Activated naive CD8-positive, alpha-beta T cell (primary cell): ENCODE results near the gene GOLT1A.

Source experiments
- H3K27ac Mint-ChIP-seq: one replicate; pipeline ENCODE4 v1.8.0; 2021; ENCODE audit warnings: mixed read lengths
- H3K27me3 Mint-ChIP-seq: one replicate; pipeline ENCODE4 v1.8.0; 2021; ENCODE audit warnings: mixed read lengths
- H3K36me3 Mint-ChIP-seq: one replicate; pipeline ENCODE4 v1.8.0; 2021; ENCODE audit warnings: mixed read lengths
- H3K4me1 Mint-ChIP-seq: one replicate; pipeline ENCODE4 v1.8.0; 2021; ENCODE audit warnings: low read depth, mixed read lengths
- H3K4me3 Mint-ChIP-seq: one replicate; pipeline ENCODE4 v1.8.0; 2021; ENCODE audit warnings: mild to moderate bottlenecking, mixed read lengths
- H3K9me3 Mint-ChIP-seq: one replicate; pipeline ENCODE4 v1.8.0; 2021; ENCODE audit warnings: low read depth, mixed read lengths

Gene GOLT1A

GRCh38 chr1:204196068-204196795, 17.6 kb downstream of the GOLT1A start, which contains the start of gene KISS1:
Gene KISS1, minus strand, starts transcription at chr1:204196491. Its CDS starts 3,615 bp downstream, at chr1:204192876.
- peaks cover 12% of the 10 kb centered on the region for H3K4me1 Mint-ChIP-seq
- H3K9me3 Mint-ChIP-seq = no peaks in the 10 kb centered on the region
- H3K27ac Mint-ChIP-seq = no peak within 1 kb of the TSS
- peaks cover 5% of the 10 kb centered on the region for H3K27me3 Mint-ChIP-seq
- H3K36me3 Mint-ChIP-seq = no peaks in the 10 kb centered on the region
- no peak within 1 kb of the TSS for H3K4me3 Mint-ChIP-seq

- Mint-ChIP-seq H3K36me3 (no peaks in the 10 kb centered on the region), H3K27me3 (peaks cover 11% of the 10 kb centered on the region), H3K4me3 (no peak overlapping the region), H3K4me1 (peaks cover 21% of the 10 kb centered on the region), H3K27ac (no peak overlapping the region), H3K9me3 (no peaks in the 10 kb centered on the region)
These were observed 19.0 kb downstream of the GOLT1A start for GRCh38 chr1:204194771-204195170.

- peaks cover 26% of the 10 kb centered on the region for H3K4me1 Mint-ChIP-seq
- H3K9me3 Mint-ChIP-seq = no peaks in the 10 kb centered on the region
- H3K4me3 Mint-ChIP-seq = no peak overlapping the region
- H3K36me3 Mint-ChIP-seq = no peaks in the 10 kb centered on the region
- H3K27me3 Mint-ChIP-seq = peaks cover 14% of the 10 kb centered on the region
- H3K27ac Mint-ChIP-seq = no peak overlapping the region
These were observed 19.7 kb downstream of the GOLT1A start for GRCh38 chr1:204194080-204194479.

- Mint-ChIP-seq H3K27ac (no peak overlapping the region), H3K9me3 (no peaks in the 10 kb centered on the region), H3K36me3 (no peaks in the 10 kb centered on the region), H3K4me1 (peaks cover 30% of the 10 kb centered on the region), H3K27me3 (peaks cover 19% of the 10 kb centered on the region), H3K4me3 (no peak overlapping the region)
These were observed 21.0 kb downstream of the GOLT1A start for GRCh38 chr1:204192589-204193352.

- H3K4me3 Mint-ChIP-seq = no peak overlapping the region
- H3K27me3 Mint-ChIP-seq = peaks cover 26% of the 10 kb centered on the region
- peaks cover 30% of the 10 kb centered on the region for H3K4me1 Mint-ChIP-seq
- no peaks in the 10 kb centered on the region for H3K9me3 Mint-ChIP-seq
- no peak overlapping the region for H3K27ac Mint-ChIP-seq
- no peaks in the 10 kb centered on the region for H3K36me3 Mint-ChIP-seq
These were observed 21.7 kb downstream of the GOLT1A start for GRCh38 chr1:204192046-204192445.

GRCh38 chr1:204191456-204191855, 22.3 kb downstream of the GOLT1A start:
- no peak overlapping the region for H3K27ac Mint-ChIP-seq
- H3K27me3 Mint-ChIP-seq = peaks cover 31% of the 10 kb centered on the region
- peak overlapping the region; percentile 27 for H3K4me3 Mint-ChIP-seq
- no peaks in the 10 kb centered on the region for H3K36me3 Mint-ChIP-seq
- no peaks in the 10 kb centered on the region for H3K9me3 Mint-ChIP-seq
- peaks cover 30% of the 10 kb centered on the region for H3K4me1 Mint-ChIP-seq

- Mint-ChIP-seq H3K27me3 (peaks cover 31% of the 10 kb centered on the region), H3K4me3 (peak overlapping the region; percentile 52), H3K9me3 (no peaks in the 10 kb centered on the region), H3K36me3 (no peaks in the 10 kb centered on the region), H3K4me1 (peaks cover 30% of the 10 kb centered on the region), H3K27ac (no peak overlapping the region)
These were observed 23.3 kb downstream of the GOLT1A start for GRCh38 chr1:204190212-204191211.

- Mint-ChIP-seq H3K9me3 (no peaks in the 10 kb centered on the region), H3K27ac (no peak overlapping the region), H3K4me3 (no peak overlapping the region), H3K36me3 (no peaks in the 10 kb centered on the region), H3K4me1 (peaks cover 20% of the 10 kb centered on the region), H3K27me3 (peaks cover 31% of the 10 kb centered on the region)
These were observed 24.7 kb downstream of the GOLT1A start for GRCh38 chr1:204188959-204189639.

GRCh38 chr1:204186597-204186996, 27.2 kb downstream of the GOLT1A start:
- H3K4me3 Mint-ChIP-seq = no peak overlapping the region
- peaks cover 28% of the 10 kb centered on the region for H3K27me3 Mint-ChIP-seq
- H3K4me1 Mint-ChIP-seq = peaks cover 18% of the 10 kb centered on the region
- no peaks in the 10 kb centered on the region for H3K36me3 Mint-ChIP-seq
- H3K27ac Mint-ChIP-seq = no peak overlapping the region
- no peaks in the 10 kb centered on the region for H3K9me3 Mint-ChIP-seq

- Mint-ChIP-seq H3K9me3 (no peaks in the 10 kb centered on the region), H3K4me1 (no peaks in the 10 kb centered on the region), H3K36me3 (no peaks in the 10 kb centered on the region), H3K4me3 (no peak overlapping the region), H3K27ac (no peak overlapping the region), H3K27me3 (no peaks in the 10 kb centered on the region)
These were observed 32.7 kb downstream of the GOLT1A start for GRCh38 chr1:204181116-204181515.

- Mint-ChIP-seq H3K4me1 (no peaks in the 10 kb centered on the region), H3K4me3 (no peak overlapping the region), H3K36me3 (no peaks in the 10 kb centered on the region), H3K27ac (no peak overlapping the region), H3K27me3 (no peaks in the 10 kb centered on the region), H3K9me3 (no peaks in the 10 kb centered on the region)
These were observed 33.7 kb downstream of the GOLT1A start for GRCh38 chr1:204180133-204180532.

- Mint-ChIP-seq H3K27me3 (no peaks in the 10 kb centered on the region), H3K27ac (no peak overlapping the region), H3K9me3 (no peaks in the 10 kb centered on the region)
These were observed 35.1 kb downstream of the GOLT1A start for GRCh38 chr1:204178487-204179281.

GRCh38 chr1:204177133-204177532, 36.7 kb downstream of the GOLT1A start:
- H3K27ac Mint-ChIP-seq = no peak overlapping the region
- H3K36me3 Mint-ChIP-seq = peaks cover 6% of the 10 kb centered on the region
- H3K9me3 Mint-ChIP-seq = peaks cover 2% of the 10 kb centered on the region
- no peak overlapping the region for H3K4me3 Mint-ChIP-seq
- no peaks in the 10 kb centered on the region for H3K4me1 Mint-ChIP-seq
- H3K27me3 Mint-ChIP-seq = no peaks in the 10 kb centered on the region

More at GRCh38 chr1:204178487-204179281, 35.1 kb downstream of the GOLT1A start:
- Mint-ChIP-seq H3K4me1 (no peaks in the 10 kb centered on the region), H3K36me3 (peaks cover under 1% of the 10 kb centered on the region), H3K4me3 (no peak overlapping the region)
